Mucosa of descending colon (tissue), 3 donors: ENCODE measurements around the gene PMPCA. TPM values are rescaled to one million over a fixed set of nuclear protein-coding genes. Genes with fewer than 3 reads are reported as not detected.

ENCODE experiments used
- ATAC-seq: fragments of 200-7000 bp; cut with Tn5 transposase; one replicate; pipeline ENCODE4 v1.9.1; 2020; ENCODE audit warnings: mild to moderate bottlenecking, moderate library complexity
- DNase-seq, 3 donors: peaks; one replicate each; pipeline ENCODE4 v3.0.0-alpha.2; 2020
- H3K36me3 ChIP-seq: fragments of 200-600 bp; one replicate; pipeline ENCODE4 v1.8.0; 2021; ENCODE audit warnings: low read depth, mild to moderate bottlenecking
- H3K4me1 ChIP-seq: fragments of 200-600 bp; one replicate; pipeline ENCODE4 v1.8.0; 2021; ENCODE audit warnings: low read depth, mild to moderate bottlenecking
- H3K4me3 ChIP-seq: fragments of 200-600 bp; one replicate; pipeline ENCODE4 v1.8.0; 2021; ENCODE audit warnings: mild to moderate bottlenecking
- H3K9me3 ChIP-seq: fragments of 200-600 bp; one replicate; pipeline ENCODE4 v1.8.0; 2021; ENCODE audit warnings: mild to moderate bottlenecking
- CTCF ChIP-seq: fragments of 200-600 bp; IDR thresholded peaks from one replicate; pipeline ENCODE4 v1.8.0; 2022; ENCODE audit warnings: antibody characterized with exemption, mild to moderate bottlenecking
- intact Hi-C, 2 donors: fragments of 100-400 bp; cut with DNase I in 1 of 2; cut with micrococcal nuclease in 1 of 2; formaldehyde crosslinking; loops; one replicate each; pipeline versions ENCODE4 v1.11.0 to v1.11.1; 2022; cut with DNase I, micrococcal nuclease
- total RNA-seq, 3 donors: library from RNA; stranded (reverse); fragmentation: NEBNext Ultra II Directional in 2 of 3; extraction: Animal tissue kit (Norgen Biotek cat#: 25700) in 2 of 3; gene quantifications; one replicate each; pipeline versions ENCODE4 v1.2.1 to v1.2.4, GENCODE V29; 2021 to 2023
- donor health status: DM: no; HTN: no; CAD: no; lungs with moderate emphysema.
- donor health status: DM: no; HTN: no; CAD: no.
- donor health status: DM: no; HTN: yes; CAD: no.

Gene PMPCA
- total RNA-seq, 3 donors from 2014 or later, result 42.1 to 50.7 (median 45.1) TPM

- ATAC-seq (no peak), DNase-seq (no peak)
- no peak for TF ChIP-seq CTCF
- intact Hi-C loops, result no loop called here
- Histone ChIP-seq H3K9me3 (no peaks in the 10 kb centered on the region), H3K4me3 (no peak overlapping the region), H3K4me1 (peaks cover 22% of the 10 kb centered on the region), H3K36me3 (peaks cover 4% of the 10 kb centered on the region)
Measured at GRCh38 chr9:136407911-136408310, 2.5 kb upstream of the PMPCA start.

GRCh38 chr9:136409557-136410455 is 652 bp upstream of the PMPCA start:
- intact Hi-C loops, result no loop called here
- ATAC-seq (peak; percentile 58), DNase-seq (peak in 2 of 3 donors; percentile 45 to 63)
- H3K36me3 ChIP-seq, result peaks cover 7% of the 10 kb centered on the region
- peak overlapping the region; percentile 96 for H3K4me3 ChIP-seq
- peaks cover 16% of the 10 kb centered on the region for H3K4me1 ChIP-seq
- TF ChIP-seq CTCF, result no peak
- H3K9me3 ChIP-seq, result no peaks in the 10 kb centered on the region

- ATAC-seq (no peak), DNase-seq (no peak)
- Histone ChIP-seq H3K4me1 (peaks cover 16% of the 10 kb centered on the region), H3K9me3 (no peaks in the 10 kb centered on the region), H3K36me3 (peaks cover 7% of the 10 kb centered on the region), H3K4me3 (no peak overlapping the region)
- intact Hi-C loops, result no loop called here
- TF ChIP-seq CTCF, result no peak
Measured at GRCh38 chr9:136411378-136411777, 920 bp downstream of the PMPCA start.

- H3K4me3 ChIP-seq, result no peak overlapping the region
- peaks cover 16% of the 10 kb centered on the region for H3K4me1 ChIP-seq
- peaks cover 9% of the 10 kb centered on the region for H3K36me3 ChIP-seq
- ATAC-seq (no peak), DNase-seq (no peak)
- intact Hi-C loops, result no loop called here
- TF ChIP-seq CTCF, result no peak
- H3K9me3 ChIP-seq, result no peaks in the 10 kb centered on the region
Measured at GRCh38 chr9:136412962-136413361, 2.5 kb downstream of the PMPCA start.

GRCh38 chr9:136416427-136416826 is 6.0 kb downstream of the PMPCA start:
- Histone ChIP-seq H3K4me3 (no peak overlapping the region), H3K9me3 (no peaks in the 10 kb centered on the region), H3K36me3 (peaks cover 15% of the 10 kb centered on the region), H3K4me1 (peaks cover 6% of the 10 kb centered on the region)
- TF ChIP-seq CTCF, result no peak
- intact Hi-C loops, result no loop called here
- no peak for DNase-seq
- ATAC-seq, result no peak
